Mesendoderm (in vitro differentiated cells): ENCODE results near the gene PRR3.
"Not testable (repeated sequence)": the region's sequence is repeated elsewhere in the genome, so short reads cannot be mapped to it uniquely, and the experiment has no call there.

ENCODE experiments used
- DNase-seq: peaks from one replicate; pipeline ENCODE4 v3.0.0; 2013
- H2AK5ac ChIP-seq: 2 replicates; pipeline ENCODE4 v1.6.1; 2013; ENCODE audit warnings: low read length, inconsistent platforms
- H2BK120ac ChIP-seq: 2 replicates; pipeline ENCODE4 v1.6.1; 2013; ENCODE audit warnings: low read depth, mild to moderate bottlenecking, low read length, moderate library complexity, mixed read lengths
- H2BK15ac ChIP-seq: replicated peaks from 2 replicates; pipeline ENCODE4 v1.6.1; 2013; ENCODE audit warnings: low read depth, mild to moderate bottlenecking, moderate library complexity
- H2BK5ac ChIP-seq: 2 replicates; pipeline ENCODE4 v1.6.1; 2013; ENCODE audit warnings: low read length, inconsistent platforms
- H3K18ac ChIP-seq: 2 replicates; pipeline ENCODE4 v1.6.1; 2013; ENCODE audit warnings: mild to moderate bottlenecking, low read length, mixed read lengths
- H3K23ac ChIP-seq: one replicate; pipeline ENCODE4 v1.6.1; 2013; ENCODE audit warnings: low read length
- H3K27ac ChIP-seq: 2 replicates; pipeline ENCODE4 v1.5.1; 2013; ENCODE audit warnings: low read depth, mild to moderate bottlenecking, inconsistent platforms, low read length, moderate library complexity
- H3K27me3 ChIP-seq: 2 replicates; pipeline ENCODE4 v1.6.1; 2013; ENCODE audit warnings: low read length, control low read depth, mild to moderate bottlenecking, inconsistent platforms; ENCODE audit not compliant: insufficient read depth, poor library complexity
- H3K36me3 ChIP-seq: 2 replicates; pipeline ENCODE4 v1.6.1; 2013; ENCODE audit warnings: low read length, inconsistent platforms; ENCODE audit not compliant: control insufficient read depth, insufficient read depth
- H3K4ac ChIP-seq: one replicate; pipeline ENCODE4 v1.6.1; 2013; ENCODE audit warnings: low read depth, mild to moderate bottlenecking, low read length, moderate library complexity
- H3K4me1 ChIP-seq: 2 replicates; pipeline ENCODE4 v1.6.1; 2013; ENCODE audit warnings: low read depth, low read length, inconsistent platforms; ENCODE audit not compliant: control insufficient read depth
- H3K4me2 ChIP-seq: 2 replicates; pipeline ENCODE4 v1.6.1; 2013; ENCODE audit warnings: low read length
- H3K4me3 ChIP-seq: 2 replicates; pipeline ENCODE4 v1.5.1; 2013; ENCODE audit warnings: mild to moderate bottlenecking, low read length
- H3K56ac ChIP-seq: one replicate; pipeline ENCODE4 v1.6.1; 2013; ENCODE audit warnings: low read length
- H3K79me1 ChIP-seq: 2 replicates; pipeline ENCODE4 v1.6.1; 2013; ENCODE audit warnings: low read length, inconsistent platforms
- H3K79me2 ChIP-seq: 2 replicates; pipeline ENCODE4 v1.6.1; 2013; ENCODE audit warnings: mild to moderate bottlenecking, low read length; ENCODE audit not compliant: control insufficient read depth, insufficient read depth
- H3K9ac ChIP-seq: 2 replicates; pipeline ENCODE4 v1.6.1; 2013; ENCODE audit warnings: low read length, inconsistent platforms
- H4K5ac ChIP-seq: one replicate; pipeline ENCODE4 v1.6.1; 2013; ENCODE audit warnings: low read length
- H4K8ac ChIP-seq: one replicate; pipeline ENCODE4 v1.6.1; 2013; ENCODE audit warnings: low read depth, mild to moderate bottlenecking, control low read depth, low read length, moderate library complexity
- WGBS: extraction: QIAGEN DNeasy Blood & Tissue Kit; methylation state at CpG from one replicate; pipeline ENCODE4 v1.1.7; 2013; ENCODE audit warnings: low lambda C conversion rate, missing lambda C conversion rate; ENCODE audit not compliant: insufficient coverage; ENCODE audit errors: extremely low coverage; 5-methylcytosine and 5-hydroxymethylcytosine counted together

Gene PRR3

GRCh38 chr6:30518505-30519145, 38.5 kb upstream of the PRR3 start:
- H3K4me2 ChIP-seq, H3K79me1 ChIP-seq, H3K27me3 ChIP-seq, H3K18ac ChIP-seq, H3K4ac ChIP-seq, H3K9ac ChIP-seq, DNase-seq, H3K4me1 ChIP-seq, H3K27ac ChIP-seq, H4K5ac ChIP-seq, H3K79me2 ChIP-seq, H2AK5ac ChIP-seq, H2BK120ac ChIP-seq, H3K23ac ChIP-seq, H2BK5ac ChIP-seq, H3K4me3 ChIP-seq, H2BK15ac ChIP-seq, H3K36me3 ChIP-seq, H3K56ac ChIP-seq, H4K8ac ChIP-seq: not testable (repeated sequence)
- WGBS, result no CpG with 5 or more reads among the region's 19 CpGs

GRCh38 chr6:30520522-30520921, 36.6 kb upstream of the PRR3 start:
- no peak overlapping the region for H2AK5ac ChIP-seq
- H3K4me1 ChIP-seq, result no peaks in the 10 kb centered on the region
- no peak for DNase-seq
- no peak overlapping the region for H3K9ac ChIP-seq
- no peak overlapping the region for H2BK15ac ChIP-seq
- no peaks in the 10 kb centered on the region for H3K79me2 ChIP-seq
- H3K27me3 ChIP-seq, result no peaks in the 10 kb centered on the region
- no peak overlapping the region for H3K4me2 ChIP-seq
- no CpG with 5 or more reads among the region's 6 CpGs for WGBS
- no peaks in the 10 kb centered on the region for H3K79me1 ChIP-seq
- H3K18ac ChIP-seq, result no peak overlapping the region
- no peak overlapping the region for H4K8ac ChIP-seq
- H3K36me3 ChIP-seq, result no peaks in the 10 kb centered on the region
- H3K27ac ChIP-seq, result no peak overlapping the region
- no peak overlapping the region for H2BK5ac ChIP-seq
- H4K5ac ChIP-seq, result no peak overlapping the region
- H2BK120ac ChIP-seq, result no peak overlapping the region
- no peak overlapping the region for H3K4me3 ChIP-seq
- H3K4ac ChIP-seq, result no peak overlapping the region
- H3K23ac ChIP-seq, result no peak overlapping the region
- no peak overlapping the region for H3K56ac ChIP-seq

GRCh38 chr6:30521082-30521481, 36.0 kb upstream of the PRR3 start:
- H2BK15ac ChIP-seq, H3K4me3 ChIP-seq, H3K27me3 ChIP-seq, H3K4me2 ChIP-seq, DNase-seq, H3K23ac ChIP-seq, H4K8ac ChIP-seq, H3K18ac ChIP-seq, H3K56ac ChIP-seq, H3K36me3 ChIP-seq, H3K79me2 ChIP-seq, H3K4me1 ChIP-seq, H3K27ac ChIP-seq, H3K9ac ChIP-seq, H2AK5ac ChIP-seq, H3K4ac ChIP-seq, H2BK120ac ChIP-seq, H2BK5ac ChIP-seq, H3K79me1 ChIP-seq, H4K5ac ChIP-seq: not testable (repeated sequence)
- WGBS, result no CpG with 5 or more reads among the region's 7 CpGs

- not testable (repeated sequence) for H3K79me1 ChIP-seq, H3K4me1 ChIP-seq, H4K5ac ChIP-seq, H3K4ac ChIP-seq, H3K4me2 ChIP-seq, H3K27ac ChIP-seq, H3K18ac ChIP-seq, H2BK5ac ChIP-seq, H2BK15ac ChIP-seq, H3K36me3 ChIP-seq, H3K9ac ChIP-seq, H4K8ac ChIP-seq, H3K4me3 ChIP-seq, DNase-seq, H3K56ac ChIP-seq, H3K23ac ChIP-seq, H2AK5ac ChIP-seq, H3K27me3 ChIP-seq, H3K79me2 ChIP-seq, H2BK120ac ChIP-seq
- no CpG with 5 or more reads among the region's 5 CpGs for WGBS
Measured at GRCh38 chr6:30521952-30522351, 35.1 kb upstream of the PRR3 start.

GRCh38 chr6:30526444-30526843, 30.7 kb upstream of the PRR3 start:
- not testable (repeated sequence) for H3K79me1 ChIP-seq, H3K27me3 ChIP-seq, H2AK5ac ChIP-seq, H3K4me3 ChIP-seq, H2BK15ac ChIP-seq, H3K27ac ChIP-seq, H3K79me2 ChIP-seq, H3K4me2 ChIP-seq, H3K9ac ChIP-seq, DNase-seq, H3K18ac ChIP-seq, H2BK5ac ChIP-seq, H3K56ac ChIP-seq, H2BK120ac ChIP-seq, H3K23ac ChIP-seq, H3K36me3 ChIP-seq, H4K8ac ChIP-seq, H3K4ac ChIP-seq, H4K5ac ChIP-seq, H3K4me1 ChIP-seq
- no CpG with 5 or more reads among the region's 3 CpGs for whole genome bisulfite sequencing

GRCh38 chr6:30529349-30529875, 27.7 kb upstream of the PRR3 start:
- H3K56ac ChIP-seq, H3K27ac ChIP-seq, H3K4me1 ChIP-seq, H3K18ac ChIP-seq, H2BK120ac ChIP-seq, H2BK15ac ChIP-seq, H2AK5ac ChIP-seq, H3K23ac ChIP-seq, H3K9ac ChIP-seq, H4K8ac ChIP-seq, H3K79me2 ChIP-seq, DNase-seq, H3K4ac ChIP-seq, H3K27me3 ChIP-seq, H3K79me1 ChIP-seq, H3K4me2 ChIP-seq, H3K4me3 ChIP-seq, H4K5ac ChIP-seq, H2BK5ac ChIP-seq, H3K36me3 ChIP-seq: not testable (repeated sequence)
- no CpG with 5 or more reads among the region's 17 CpGs for WGBS
